BLaER1 treated with 17β-estradiol and CSF1 and Interleukin-3, amounts not matched to agents 10 nM and 100 nM (cell line): ENCODE results near the gene DCAF6.
A peak's percentile ranks its signal among the peaks of the same experiment; 100 is the strongest.
"Not testable (repeated sequence)": the region's sequence is repeated elsewhere in the genome, so short reads cannot be mapped to it uniquely, and the experiment has no call there.

ENCODE experiments used
- H3K27ac ChIP-seq, 11 experiments: shearing (Covaris generic); formaldehyde crosslinking; 2 replicates each; pipeline ENCODE4 v1.8.1; 2022
- H3K27me3 ChIP-seq, 11 experiments: shearing (Covaris generic); formaldehyde crosslinking; 2 replicates each; pipeline ENCODE4 v1.8.1; 2022
- H3K36me3 ChIP-seq, 11 experiments: shearing (Covaris generic); formaldehyde crosslinking; 2 replicates each; pipeline ENCODE4 v1.8.1; 2022
- H3K4me1 ChIP-seq, 10 experiments: shearing (Covaris generic); formaldehyde crosslinking; 2 replicates each; pipeline ENCODE4 v1.8.1; 2022
- H3K4me2 ChIP-seq, 11 experiments: shearing (Covaris generic); formaldehyde crosslinking; 2 replicates each; pipeline ENCODE4 v1.8.1; 2022
- H3K4me3 ChIP-seq, 10 experiments: shearing (Covaris generic); formaldehyde crosslinking; 2 replicates each; pipeline ENCODE4 v1.8.1; 2022
- H3K9ac ChIP-seq, 11 experiments: shearing (Covaris generic); formaldehyde crosslinking; 2 replicates each; pipeline ENCODE4 v1.8.1; 2022
- H3K9me3 ChIP-seq, 11 experiments: shearing (Covaris generic); formaldehyde crosslinking; replicated peaks in 1 of 11; 2 replicates each; pipeline ENCODE4 v1.8.1; 2022
- H4K20me1 ChIP-seq, 11 experiments: shearing (Covaris generic); formaldehyde crosslinking; 2 replicates each; pipeline ENCODE4 v1.8.1; 2022
- Cebpa-rat ChIP-seq, 11 experiments: shearing (Covaris generic); IDR thresholded peaks; 2 replicates each; pipeline ENCODE4 v1.8.1; 2022

The DCAF6 gene

GRCh38 chr1:167936068-167936929 lies at the start of gene DCAF6:
Gene DCAF6 (plus strand): TSS chr1:167936683. CDS start chr1:167936912, 229 bp downstream.
- Histone ChIP-seq H3K9ac (peak within 1 kb of the TSS; percentile 84 to 97 (median 93)), H3K27me3 (no peaks in the 10 kb centered on the region), H3K9me3 (no peaks in the 10 kb centered on the region), H3K4me3 (peak within 1 kb of the TSS; percentile 83 to 100 (median 91)), H3K4me1 (peaks cover 18 to 40% (median 30%) of the 10 kb centered on the region in 10 experiments), H3K36me3 (peaks cover 0 to under 1% (median 0%) of the 10 kb centered on the region in 11 experiments; a peak in 2 of 22 replicates), H4K20me1 (peaks cover 0 to 35% (median 0%) of the 10 kb centered on the region in 11 experiments; a peak in 8 of 22 replicates), H3K27ac (peak within 1 kb of the TSS; percentile 85 to 99 (median 96)), H3K4me2 (peak within 1 kb of the TSS; percentile 83 to 98 (median 88))
- peak in 10 of 11 experiments; percentile 37 to 87 (median 73); a peak in 16 of 22 replicates for TF ChIP-seq Cebpa-rat (IDR thresholded peaks at IDR 0.05)

- not testable (repeated sequence) for H3K4me1 ChIP-seq, H4K20me1 ChIP-seq, H3K36me3 ChIP-seq, H3K4me2 ChIP-seq, H3K4me3 ChIP-seq, H3K9ac ChIP-seq, H3K27ac ChIP-seq, H3K27me3 ChIP-seq
- H3K9me3 ChIP-seq, result peaks cover 0 to 24% (median 8%) of the 10 kb centered on the region in 11 experiments; a peak in 11 of 22 replicates
Measured at GRCh38 chr1:167887187-167887586, 49.3 kb upstream of the DCAF6 start.

GRCh38 chr1:167890400-167890799 lies 46.1 kb upstream of the DCAF6 start:
- peaks cover 0 to 20% (median 7%) of the 10 kb centered on the region in 11 experiments; a peak in 11 of 22 replicates for H3K9me3 ChIP-seq
- no peak overlapping the region for H3K4me2 ChIP-seq
- no peaks in the 10 kb centered on the region for H3K36me3 ChIP-seq
- no peaks in the 10 kb centered on the region for H4K20me1 ChIP-seq
- no peaks in the 10 kb centered on the region for H3K27me3 ChIP-seq
- H3K9ac ChIP-seq, result no peak overlapping the region
- no peak overlapping the region for H3K27ac ChIP-seq
- no peak for TF ChIP-seq Cebpa-rat (IDR thresholded peaks at IDR 0.05)
- no peak overlapping the region for H3K4me3 ChIP-seq
- H3K4me1 ChIP-seq, result peaks cover 0 to 12% (median 7%) of the 10 kb centered on the region in 10 experiments; a peak in 9 of 20 replicates

- Histone ChIP-seq H3K9ac (no peak overlapping the region), H3K27me3 (no peaks in the 10 kb centered on the region), H3K4me2 (no peak overlapping the region), H4K20me1 (no peaks in the 10 kb centered on the region), H3K4me1 (peaks cover 0 to 17% (median 7%) of the 10 kb centered on the region in 10 experiments; a peak in 9 of 20 replicates), H3K36me3 (no peaks in the 10 kb centered on the region), H3K4me3 (no peak overlapping the region), H3K9me3 (peaks cover 0 to 4% (median 0%) of the 10 kb centered on the region in 11 experiments; a peak in 1 of 22 replicates), H3K27ac (no peak overlapping the region)
- TF ChIP-seq Cebpa-rat (IDR thresholded peaks at IDR 0.05), result no peak
Measured at GRCh38 chr1:167893798-167894197, 42.7 kb upstream of the DCAF6 start.

- Histone ChIP-seq H3K9me3 (no peaks in the 10 kb centered on the region), H3K4me2 (no peak overlapping the region), H3K36me3 (no peaks in the 10 kb centered on the region), H3K9ac (no peak overlapping the region), H3K4me1 (peaks cover 0 to 10% (median 3%) of the 10 kb centered on the region in 10 experiments; a peak in 5 of 20 replicates), H4K20me1 (no peaks in the 10 kb centered on the region), H3K27me3 (no peaks in the 10 kb centered on the region), H3K27ac (no peak overlapping the region), H3K4me3 (no peak overlapping the region)
- no peak for TF ChIP-seq Cebpa-rat (IDR thresholded peaks at IDR 0.05)
Measured at GRCh38 chr1:167898578-167899222, 37.8 kb upstream of the DCAF6 start.

GRCh38 chr1:167899253-167899681 lies 37.2 kb upstream of the DCAF6 start:
- Histone ChIP-seq H3K27ac (no peak overlapping the region), H3K4me1 (peaks cover 0 to 10% (median 3%) of the 10 kb centered on the region in 10 experiments; a peak in 5 of 20 replicates), H3K27me3 (no peaks in the 10 kb centered on the region), H3K4me3 (no peak overlapping the region), H4K20me1 (no peaks in the 10 kb centered on the region), H3K9ac (no peak overlapping the region), H3K36me3 (no peaks in the 10 kb centered on the region), H3K4me2 (no peak overlapping the region), H3K9me3 (no peaks in the 10 kb centered on the region)
- TF ChIP-seq Cebpa-rat (IDR thresholded peaks at IDR 0.05), result no peak

- H3K9ac ChIP-seq, result no peak overlapping the region
- peaks cover 0 to 14% (median 5%) of the 10 kb centered on the region in 10 experiments; a peak in 6 of 20 replicates for H3K4me1 ChIP-seq
- no peaks in the 10 kb centered on the region for H4K20me1 ChIP-seq
- no peaks in the 10 kb centered on the region for H3K9me3 ChIP-seq
- no peaks in the 10 kb centered on the region for H3K27me3 ChIP-seq
- no peaks in the 10 kb centered on the region for H3K36me3 ChIP-seq
- TF ChIP-seq Cebpa-rat (IDR thresholded peaks at IDR 0.05), result no peak
- H3K27ac ChIP-seq, result no peak overlapping the region
- H3K4me3 ChIP-seq, result no peak overlapping the region
- no peak overlapping the region for H3K4me2 ChIP-seq
Measured at GRCh38 chr1:167900907-167901306, 35.6 kb upstream of the DCAF6 start.

GRCh38 chr1:167904652-167905130 lies 31.8 kb upstream of the DCAF6 start:
- Histone ChIP-seq H3K9me3 (peaks cover 9 to 11% (median 10%) of the 10 kb centered on the region in 11 experiments), H3K4me2 (no peak overlapping the region), H3K4me1 (peaks cover 0 to 13% (median 4%) of the 10 kb centered on the region in 10 experiments; a peak in 6 of 20 replicates), H3K27ac (no peak overlapping the region), H3K4me3 (no peak overlapping the region), H3K9ac (no peak overlapping the region), H3K27me3 (no peaks in the 10 kb centered on the region), H4K20me1 (no peaks in the 10 kb centered on the region), H3K36me3 (peaks cover 0 to 6% (median 0%) of the 10 kb centered on the region in 11 experiments; a peak in 2 of 22 replicates)
- no peak for TF ChIP-seq Cebpa-rat (IDR thresholded peaks at IDR 0.05)

- Histone ChIP-seq H3K27me3 (no peaks in the 10 kb centered on the region), H3K36me3 (peaks cover 0 to 9% (median 0%) of the 10 kb centered on the region in 11 experiments; a peak in 3 of 22 replicates), H3K4me1 (peaks cover 0 to 14% (median under 1%) of the 10 kb centered on the region in 10 experiments; a peak in 5 of 20 replicates), H3K4me3 (no peak overlapping the region), H3K4me2 (peak overlapping the region in 1 of 11 experiments; percentile 22; a peak in 1 of 22 replicates), H3K9me3 (peaks cover 13 to 16% (median 15%) of the 10 kb centered on the region in 11 experiments), H3K27ac (no peak overlapping the region), H4K20me1 (no peaks in the 10 kb centered on the region), H3K9ac (no peak overlapping the region)
- TF ChIP-seq Cebpa-rat (IDR thresholded peaks at IDR 0.05), result no peak
Measured at GRCh38 chr1:167905182-167905581, 31.3 kb upstream of the DCAF6 start.
